K562 (cell line): Measurements from ENCODE around the gene FASTK. TPM values are rescaled to one million over a fixed set of nuclear protein-coding genes. Genes with fewer than 3 reads are reported as not detected.

ENCODE experiments used
- ARHGAP35 ChIP-seq: fragments of 450-650 bp; IDR thresholded peaks from 2 replicates; pipeline ENCODE4 v1.6.1; 2018; ENCODE audit not compliant: partially characterized antibody
- CSDE1 ChIP-seq, 2 experiments: fragments of 450-650 bp; IDR thresholded peaks; 2 replicates each; pipeline ENCODE4 v1.6.1; 2016; ENCODE audit warnings: mild to moderate bottlenecking in 1 of 2
- ETV6 ChIP-seq, 3 experiments: fragments of 150-350 bp in 1 of 3; sonication (generic) in 1 of 3; formaldehyde crosslinking in 1 of 3; IDR thresholded peaks; 2 replicates each; pipeline versions ENCODE4 v1.6.1 to v1.8.0; 2014 to 2022; ENCODE audit warnings: borderline replicate concordance in 2 of 3, low read depth in 2 of 3, antibody characterized with exemption in 1 of 3, low read length in 1 of 3, mild to moderate bottlenecking in 1 of 3, missing genetic modification reagents in 1 of 3
- HDAC1 ChIP-seq, 2 experiments: fragments of 450-650 bp; IDR thresholded peaks; 2 replicates each; pipeline ENCODE4 v1.6.1; 2016 to 2017; ENCODE audit warnings: inconsistent platforms in 1 of 2, mild to moderate bottlenecking in 1 of 2, moderate library complexity in 1 of 2
- HNRNPLL ChIP-seq: fragments of 200-400 bp; formaldehyde crosslinking; IDR thresholded peaks from 2 replicates; pipeline ENCODE4 v1.6.1; 2017; ENCODE audit warnings: low read length, low read depth, mild to moderate bottlenecking; ENCODE audit not compliant: poor library complexity, severe bottlenecking
- KAT2B ChIP-seq: IDR thresholded peaks from one replicate; pipeline ENCODE4 v1.6.1; 2012; ENCODE audit warnings: low read depth, mild to moderate bottlenecking, control low read depth, inconsistent platforms, low read length, moderate library complexity
- MAFF ChIP-seq: IDR thresholded peaks from 2 replicates; pipeline ENCODE4 v1.6.1; 2012; ENCODE audit warnings: low read length, improper control_type of control experiment
- RUNX1 ChIP-seq: sonication (generic); IDR thresholded peaks from 2 replicates; pipeline ENCODE4 v1.6.1; 2016; ENCODE audit warnings: antibody characterized with exemption, low read depth
- SAFB ChIP-seq: fragments of 200-400 bp; formaldehyde crosslinking; IDR thresholded peaks from 2 replicates; pipeline ENCODE4 v1.6.1; 2017; ENCODE audit warnings: low read depth, low read length, borderline replicate concordance
- SIN3B ChIP-seq: fragments of 450-650 bp; IDR thresholded peaks from 2 replicates; pipeline ENCODE4 v1.6.1; 2017; ENCODE audit warnings: low read depth, mild to moderate bottlenecking, moderate library complexity
- SRF ChIP-seq, 2 experiments: fragments of 250-450, 450-650 bp in 1 of 2; sonication (Bioruptor Pico) in 1 of 2; sonication (generic) in 1 of 2; formaldehyde crosslinking; IDR thresholded peaks; 2 replicates each; pipeline versions ENCODE4 v1.5.0 to v1.5.1; 2020 to 2022; ENCODE audit warnings: mild to moderate bottlenecking in 1 of 2, missing genetic modification reagents in 1 of 2
- ZSCAN29 ChIP-seq: fragments of 450-650 bp; IDR thresholded peaks from 2 replicates; pipeline ENCODE4 v1.6.1; 2017
- polyA plus RNA-seq, 8 experiments: library from polyadenylated mRNA; depleted of rRNA in 4 of 8; stranded (reverse) in 5 of 8; unstranded in 3 of 8; fragments of >200 nt; fragmentation: Nextera tagmentation in 2 of 8; fragmentation: Illumina TruSeq in 1 of 8; extraction: Ambion mirVana in 2 of 8; extraction: Trizol in 1 of 8; gene quantifications; 2 replicates each; pipeline versions ENCODE4 v1.2.1 to v1.2.3, GENCODE V29; 2011 to 2014; ENCODE audit warnings: inconsistent platforms in 1 of 8, missing spikeins in 1 of 8
- total RNA-seq, 7 experiments: library from RNA; depleted of rRNA in 6 of 7; stranded (reverse); fragments of >200 nt in 6 of 7; fragmentation: Illumina TruSeq in 2 of 7; extraction: Trizol in 2 of 7; gene quantifications; 2 replicates each; pipeline versions ENCODE4 v1.2.1 to v1.2.3, GENCODE V29; 2011 to 2021; ENCODE audit warnings: low replicate concordance in 1 of 7
- TF ChIP-seq, protein P1 (sequence below), 2 experiments: fragments of 450-650 bp in 1 of 2; IDR thresholded peaks; 2 replicates each; pipeline ENCODE4 v1.6.1; 2011 to 2017; ENCODE audit warnings: low read depth in 2 of 2, antibody characterized with exemption in 1 of 2, borderline replicate concordance in 1 of 2, low read length in 1 of 2, mild to moderate bottlenecking in 1 of 2, mixed read lengths in 1 of 2; ENCODE audit not compliant: control insufficient read depth in 1 of 2
- TF ChIP-seq, protein P2 (sequence below): fragments of 250-450 bp; sonication (Bioruptor Pico); IDR thresholded peaks from 2 replicates; pipeline ENCODE4 v1.8.0; 2021; ENCODE audit warnings: borderline replicate concordance, mild to moderate bottlenecking, moderate library complexity; ENCODE audit not compliant: poor library complexity, severe bottlenecking
- TF ChIP-seq, protein P3 (sequence below): fragments of 150-350 bp; conservative IDR thresholded peaks from 2 replicates; pipeline ENCODE4 v1.6.1; 2014; ENCODE audit warnings: low read length
- TF ChIP-seq, protein P4 (sequence below): sonication (generic); formaldehyde crosslinking; IDR thresholded peaks from 2 replicates; pipeline ENCODE4 v1.8.1; 2023; ENCODE audit warnings: mild to moderate bottlenecking, missing genetic modification reagents
- TF ChIP-seq, protein P5 (sequence below): sonication (generic); formaldehyde crosslinking; IDR thresholded peaks from 2 replicates; pipeline ENCODE4 v1.9.0; 2022; ENCODE audit warnings: mild to moderate bottlenecking, missing genetic modification reagents

Gene FASTK
- total and polyA plus RNA-seq, 9 of the 15 experiments (the other 6 are each of a cell fraction or from before 2014, with no cell fraction given): 0.51 to 150 (median 48.2) TPM

DNA sequence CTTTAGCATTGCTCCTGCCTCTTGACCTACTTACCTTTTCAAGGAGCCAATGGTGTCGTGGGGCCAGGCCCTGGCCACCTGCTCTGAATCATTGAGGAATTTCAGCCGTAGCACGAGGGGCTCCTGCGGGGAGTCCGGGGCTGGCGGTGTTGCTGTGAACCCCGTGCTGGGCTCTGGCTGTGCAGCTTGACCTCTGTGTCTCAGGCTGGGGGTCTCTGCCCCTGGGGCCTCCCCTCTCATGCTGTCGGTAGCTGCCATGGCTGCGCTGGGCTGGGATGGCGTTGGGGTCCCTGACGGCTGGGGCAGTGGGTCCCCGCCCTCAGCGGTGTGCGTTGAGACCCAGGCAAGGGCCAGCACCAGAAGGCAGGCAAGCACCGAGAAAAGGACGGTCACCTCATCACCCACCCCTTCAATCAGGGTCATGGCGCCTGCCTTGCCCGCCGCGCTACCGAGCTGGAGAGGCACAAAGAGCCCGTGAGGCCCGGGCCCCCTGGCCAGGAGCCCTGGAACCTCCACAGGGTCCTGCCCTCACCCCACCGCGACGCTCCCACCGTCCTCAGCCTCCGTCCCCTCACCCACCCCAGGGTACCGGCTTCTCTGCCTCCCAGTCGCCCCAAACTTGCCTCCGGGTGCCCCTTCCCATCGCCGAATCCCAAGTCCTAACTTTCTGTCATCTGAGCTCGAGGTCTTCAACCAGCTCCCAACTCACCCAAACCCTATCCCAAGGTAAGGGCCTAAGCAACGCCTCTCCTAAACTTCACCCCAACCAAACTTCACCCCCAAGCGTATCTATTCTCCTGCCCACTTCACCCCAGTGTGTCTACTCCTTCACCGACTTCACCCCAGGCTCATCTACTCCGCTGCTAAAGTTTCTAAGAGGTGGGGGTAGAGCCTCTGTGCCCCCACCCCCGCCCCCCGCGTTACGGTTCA lies 1.8 kb upstream of the FASTK start (continued):
- TF ChIP-seq, protein P1, sequence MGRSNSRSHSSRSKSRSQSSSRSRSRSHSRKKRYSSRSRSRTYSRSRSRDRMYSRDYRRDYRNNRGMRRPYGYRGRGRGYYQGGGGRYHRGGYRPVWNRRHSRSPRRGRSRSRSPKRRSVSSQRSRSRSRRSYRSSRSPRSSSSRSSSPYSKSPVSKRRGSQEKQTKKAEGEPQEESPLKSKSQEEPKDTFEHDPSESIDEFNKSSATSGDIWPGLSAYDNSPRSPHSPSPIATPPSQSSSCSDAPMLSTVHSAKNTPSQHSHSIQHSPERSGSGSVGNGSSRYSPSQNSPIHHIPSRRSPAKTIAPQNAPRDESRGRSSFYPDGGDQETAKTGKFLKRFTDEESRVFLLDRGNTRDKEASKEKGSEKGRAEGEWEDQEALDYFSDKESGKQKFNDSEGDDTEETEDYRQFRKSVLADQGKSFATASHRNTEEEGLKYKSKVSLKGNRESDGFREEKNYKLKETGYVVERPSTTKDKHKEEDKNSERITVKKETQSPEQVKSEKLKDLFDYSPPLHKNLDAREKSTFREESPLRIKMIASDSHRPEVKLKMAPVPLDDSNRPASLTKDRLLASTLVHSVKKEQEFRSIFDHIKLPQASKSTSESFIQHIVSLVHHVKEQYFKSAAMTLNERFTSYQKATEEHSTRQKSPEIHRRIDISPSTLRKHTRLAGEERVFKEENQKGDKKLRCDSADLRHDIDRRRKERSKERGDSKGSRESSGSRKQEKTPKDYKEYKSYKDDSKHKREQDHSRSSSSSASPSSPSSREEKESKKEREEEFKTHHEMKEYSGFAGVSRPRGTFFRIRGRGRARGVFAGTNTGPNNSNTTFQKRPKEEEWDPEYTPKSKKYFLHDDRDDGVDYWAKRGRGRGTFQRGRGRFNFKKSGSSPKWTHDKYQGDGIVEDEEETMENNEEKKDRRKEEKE (IDR thresholded peaks at IDR 0.05; ENCODE audit: borderline replicate concordance in 1 of 2, control insufficient read depth in 1 of 2, low read depth in 2 of 2, low read length in 1 of 2): no peak
- TF ChIP-seq KAT2B (no peak), SIN3B (no peak), CSDE1 (IDR thresholded peaks at IDR 0.05) (0 out of 4 replicates have a peak, but pooled peaks of 1 of the 2 experiments have one; percentile 70), MAFF (no peak), RUNX1 (no peak), ETV6 (IDR thresholded peaks at IDR 0.05; ENCODE audit: borderline replicate concordance in 1 of 2, low read depth in 2 of 2, low read length in 1 of 2) (no peak), ETV6 (CRISPR knock-in tag; IDR thresholded peaks at IDR 0.05; ENCODE audit: borderline replicate concordance) (no peak), ARHGAP35 (no peak), HDAC1 (IDR thresholded peaks at IDR 0.05) (peak in 1 of 2 experiments; percentile 83; a peak in 2 of 4 replicates), HNRNPLL (no peak), SAFB (no peak), ZSCAN29 (no peak), SRF (CRISPR knock-in tag; IDR thresholded peaks at IDR 0.05) (no peak)
- TF ChIP-seq, protein P2, sequence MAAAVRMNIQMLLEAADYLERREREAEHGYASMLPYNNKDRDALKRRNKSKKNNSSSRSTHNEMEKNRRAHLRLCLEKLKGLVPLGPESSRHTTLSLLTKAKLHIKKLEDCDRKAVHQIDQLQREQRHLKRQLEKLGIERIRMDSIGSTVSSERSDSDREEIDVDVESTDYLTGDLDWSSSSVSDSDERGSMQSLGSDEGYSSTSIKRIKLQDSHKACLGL (CRISPR knock-in tag): no peak
- TF ChIP-seq, protein P3, sequence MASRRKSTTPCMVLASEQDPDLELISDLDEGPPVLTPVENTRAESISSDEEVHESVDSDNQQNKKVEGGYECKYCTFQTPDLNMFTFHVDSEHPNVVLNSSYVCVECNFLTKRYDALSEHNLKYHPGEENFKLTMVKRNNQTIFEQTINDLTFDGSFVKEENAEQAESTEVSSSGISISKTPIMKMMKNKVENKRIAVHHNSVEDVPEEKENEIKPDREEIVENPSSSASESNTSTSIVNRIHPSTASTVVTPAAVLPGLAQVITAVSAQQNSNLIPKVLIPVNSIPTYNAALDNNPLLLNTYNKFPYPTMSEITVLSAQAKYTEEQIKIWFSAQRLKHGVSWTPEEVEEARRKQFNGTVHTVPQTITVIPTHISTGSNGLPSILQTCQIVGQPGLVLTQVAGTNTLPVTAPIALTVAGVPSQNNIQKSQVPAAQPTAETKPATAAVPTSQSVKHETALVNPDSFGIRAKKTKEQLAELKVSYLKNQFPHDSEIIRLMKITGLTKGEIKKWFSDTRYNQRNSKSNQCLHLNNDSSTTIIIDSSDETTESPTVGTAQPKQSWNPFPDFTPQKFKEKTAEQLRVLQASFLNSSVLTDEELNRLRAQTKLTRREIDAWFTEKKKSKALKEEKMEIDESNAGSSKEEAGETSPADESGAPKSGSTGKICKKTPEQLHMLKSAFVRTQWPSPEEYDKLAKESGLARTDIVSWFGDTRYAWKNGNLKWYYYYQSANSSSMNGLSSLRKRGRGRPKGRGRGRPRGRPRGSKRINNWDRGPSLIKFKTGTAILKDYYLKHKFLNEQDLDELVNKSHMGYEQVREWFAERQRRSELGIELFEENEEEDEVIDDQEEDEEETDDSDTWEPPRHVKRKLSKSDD: no peak
- TF ChIP-seq, protein P4, sequence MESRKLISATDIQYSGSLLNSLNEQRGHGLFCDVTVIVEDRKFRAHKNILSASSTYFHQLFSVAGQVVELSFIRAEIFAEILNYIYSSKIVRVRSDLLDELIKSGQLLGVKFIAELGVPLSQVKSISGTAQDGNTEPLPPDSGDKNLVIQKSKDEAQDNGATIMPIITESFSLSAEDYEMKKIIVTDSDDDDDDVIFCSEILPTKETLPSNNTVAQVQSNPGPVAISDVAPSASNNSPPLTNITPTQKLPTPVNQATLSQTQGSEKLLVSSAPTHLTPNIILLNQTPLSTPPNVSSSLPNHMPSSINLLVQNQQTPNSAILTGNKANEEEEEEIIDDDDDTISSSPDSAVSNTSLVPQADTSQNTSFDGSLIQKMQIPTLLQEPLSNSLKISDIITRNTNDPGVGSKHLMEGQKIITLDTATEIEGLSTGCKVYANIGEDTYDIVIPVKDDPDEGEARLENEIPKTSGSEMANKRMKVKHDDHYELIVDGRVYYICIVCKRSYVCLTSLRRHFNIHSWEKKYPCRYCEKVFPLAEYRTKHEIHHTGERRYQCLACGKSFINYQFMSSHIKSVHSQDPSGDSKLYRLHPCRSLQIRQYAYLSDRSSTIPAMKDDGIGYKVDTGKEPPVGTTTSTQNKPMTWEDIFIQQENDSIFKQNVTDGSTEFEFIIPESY (CRISPR knock-in tag): no peak
- TF ChIP-seq, protein P5, sequence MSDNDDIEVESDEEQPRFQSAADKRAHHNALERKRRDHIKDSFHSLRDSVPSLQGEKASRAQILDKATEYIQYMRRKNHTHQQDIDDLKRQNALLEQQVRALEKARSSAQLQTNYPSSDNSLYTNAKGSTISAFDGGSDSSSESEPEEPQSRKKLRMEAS (CRISPR knock-in tag): no peak
